Measurements from ENCODE around the gene IL2.

- TF ChIP-seq CTCF (IDR thresholded peaks at IDR 0.05): no peak
- TF ChIP-seq POLR2A (IDR thresholded peaks at IDR 0.05): no peak
Observed at GRCh38 chr4:122489061-122489460, 32.5 kb upstream of the IL2 start.

Measured in adrenal gland (tissue), 5 donors.